OCI-LY1 (cell line): ENCODE data around the gene SSUH2.

Experiments
- CTCF ChIP-seq: fragments of 200-600 bp; sonication (generic), shearing (Covaris generic); IDR thresholded peaks from 2 replicates; pipeline ENCODE4 v1.5.1; 2017; ENCODE audit warnings: mild to moderate bottlenecking, antibody characterized with exemption, low read length, moderate library complexity, mixed read lengths
- EZH2 ChIP-seq: fragments of 200-600 bp; sonication (generic), shearing (Covaris generic); IDR thresholded peaks from 2 replicates; pipeline ENCODE4 v1.8.0; 2017; ENCODE audit warnings: borderline replicate concordance, mixed run types, mild to moderate bottlenecking, antibody characterized with exemption, low read length, moderate library complexity, mixed read lengths

- TF ChIP-seq EZH2 (no peak), CTCF (no peak)
Observed at GRCh38 chr3:8619548-8619947, 25.1 kb downstream of the SSUH2 start.
